Activated B cell treated with CpG ODN at 0.5 μM for 24 hours (primary cell): Measurements from ENCODE around the gene INSC. TPM values are rescaled to one million over a fixed set of nuclear protein-coding genes. Genes with fewer than 3 reads are reported as not detected.

Source experiments
- ATAC-seq: fragments of 200-7000 bp; cut with Tn5 transposase; one replicate; pipeline ENCODE4 v1.10.0; 2021; ENCODE audit warnings: low read depth, mild to moderate bottlenecking, moderate library complexity
- CTCF ChIA-PET: fragments of 350-600 bp; sonication (Branson Sonifier 250); formaldehyde crosslinking; loops from one replicate; lab custom pipeline; 2021; ENCODE audit warnings: antibody characterized with exemption; lab: Charles Lee
- POLR2A ChIA-PET: fragments of 350-600 bp; sonication (Branson Sonifier 250); formaldehyde crosslinking; loops from one replicate; lab custom pipeline; 2021; ENCODE audit warnings: antibody characterized with exemption; lab: Charles Lee
- DNase-seq: peaks from one replicate; pipeline ENCODE4 v3.0.0; 2022
- H3K27ac Mint-ChIP-seq: one replicate; pipeline ENCODE4 v1.8.0; 2020; ENCODE audit warnings: mixed read lengths
- H3K27me3 Mint-ChIP-seq: one replicate; pipeline ENCODE4 v1.8.0; 2021; ENCODE audit warnings: mixed read lengths
- H3K36me3 Mint-ChIP-seq: one replicate; pipeline ENCODE4 v1.8.0; 2021; ENCODE audit warnings: low read depth, mixed read lengths
- H3K4me1 Mint-ChIP-seq: one replicate; pipeline ENCODE4 v1.8.0; 2021; ENCODE audit warnings: mixed read lengths
- H3K4me3 Mint-ChIP-seq: one replicate; pipeline ENCODE4 v1.8.0; 2020; ENCODE audit warnings: mild to moderate bottlenecking, mixed read lengths
- H3K9me3 Mint-ChIP-seq: one replicate; pipeline ENCODE4 v1.8.0; 2020; ENCODE audit warnings: mixed read lengths
- intact Hi-C: fragments of 100-400 bp; cut with micrococcal nuclease; formaldehyde crosslinking; loops from one replicate; pipeline ENCODE4 v1.15.1; 2024
- total RNA-seq: library from RNA; stranded (reverse); gene quantifications from 2 replicates; pipeline ENCODE4 v1.2.3, GENCODE V29; 2022
- TF ChIP-seq, protein P1 (sequence below): fragments of 200-600 bp; IDR thresholded peaks from one replicate; pipeline ENCODE4 v1.8.0; 2022; ENCODE audit warnings: antibody characterized with exemption, mild to moderate bottlenecking

INSC gene
- total RNA-seq, 1 donor from 2014 or later: not detected

DNA sequence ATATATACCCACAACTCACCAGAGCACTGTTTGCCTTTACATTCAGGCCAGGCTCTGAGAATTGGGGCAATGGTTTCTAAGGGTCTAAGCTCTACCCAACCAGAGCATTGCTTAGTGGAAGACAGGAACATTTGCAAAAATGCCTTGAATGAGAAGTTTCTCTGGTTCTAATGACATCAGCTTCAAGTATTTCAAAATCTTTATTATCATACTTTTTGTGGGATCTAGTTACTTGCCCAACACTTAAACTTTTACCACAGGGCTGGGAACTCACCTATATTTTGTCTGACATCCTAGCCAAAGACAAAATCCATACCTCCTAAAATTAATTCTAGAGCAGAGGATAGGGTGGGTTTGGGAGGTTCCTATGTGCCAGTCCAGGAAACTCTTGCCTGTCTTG, 51.5 kb downstream of the INSC start:
- H3K27ac Mint-ChIP-seq: no peak overlapping the region
- CTCF ChIA-PET: no interaction called here
- no peaks in the 10 kb centered on the region for H3K36me3 Mint-ChIP-seq
- DNase-seq: no peak
- ATAC-seq: no peak
- TF ChIP-seq, protein P1, sequence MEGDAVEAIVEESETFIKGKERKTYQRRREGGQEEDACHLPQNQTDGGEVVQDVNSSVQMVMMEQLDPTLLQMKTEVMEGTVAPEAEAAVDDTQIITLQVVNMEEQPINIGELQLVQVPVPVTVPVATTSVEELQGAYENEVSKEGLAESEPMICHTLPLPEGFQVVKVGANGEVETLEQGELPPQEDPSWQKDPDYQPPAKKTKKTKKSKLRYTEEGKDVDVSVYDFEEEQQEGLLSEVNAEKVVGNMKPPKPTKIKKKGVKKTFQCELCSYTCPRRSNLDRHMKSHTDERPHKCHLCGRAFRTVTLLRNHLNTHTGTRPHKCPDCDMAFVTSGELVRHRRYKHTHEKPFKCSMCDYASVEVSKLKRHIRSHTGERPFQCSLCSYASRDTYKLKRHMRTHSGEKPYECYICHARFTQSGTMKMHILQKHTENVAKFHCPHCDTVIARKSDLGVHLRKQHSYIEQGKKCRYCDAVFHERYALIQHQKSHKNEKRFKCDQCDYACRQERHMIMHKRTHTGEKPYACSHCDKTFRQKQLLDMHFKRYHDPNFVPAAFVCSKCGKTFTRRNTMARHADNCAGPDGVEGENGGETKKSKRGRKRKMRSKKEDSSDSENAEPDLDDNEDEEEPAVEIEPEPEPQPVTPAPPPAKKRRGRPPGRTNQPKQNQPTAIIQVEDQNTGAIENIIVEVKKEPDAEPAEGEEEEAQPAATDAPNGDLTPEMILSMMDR: no peak
- H3K4me1 Mint-ChIP-seq: no peaks in the 10 kb centered on the region
- H3K27me3 Mint-ChIP-seq: peaks cover 18% of the 10 kb centered on the region
- intact Hi-C loops: no loop called here
- H3K9me3 Mint-ChIP-seq: no peaks in the 10 kb centered on the region
- no peak overlapping the region for H3K4me3 Mint-ChIP-seq
- POLR2A ChIA-PET: no interaction called here

DNA sequence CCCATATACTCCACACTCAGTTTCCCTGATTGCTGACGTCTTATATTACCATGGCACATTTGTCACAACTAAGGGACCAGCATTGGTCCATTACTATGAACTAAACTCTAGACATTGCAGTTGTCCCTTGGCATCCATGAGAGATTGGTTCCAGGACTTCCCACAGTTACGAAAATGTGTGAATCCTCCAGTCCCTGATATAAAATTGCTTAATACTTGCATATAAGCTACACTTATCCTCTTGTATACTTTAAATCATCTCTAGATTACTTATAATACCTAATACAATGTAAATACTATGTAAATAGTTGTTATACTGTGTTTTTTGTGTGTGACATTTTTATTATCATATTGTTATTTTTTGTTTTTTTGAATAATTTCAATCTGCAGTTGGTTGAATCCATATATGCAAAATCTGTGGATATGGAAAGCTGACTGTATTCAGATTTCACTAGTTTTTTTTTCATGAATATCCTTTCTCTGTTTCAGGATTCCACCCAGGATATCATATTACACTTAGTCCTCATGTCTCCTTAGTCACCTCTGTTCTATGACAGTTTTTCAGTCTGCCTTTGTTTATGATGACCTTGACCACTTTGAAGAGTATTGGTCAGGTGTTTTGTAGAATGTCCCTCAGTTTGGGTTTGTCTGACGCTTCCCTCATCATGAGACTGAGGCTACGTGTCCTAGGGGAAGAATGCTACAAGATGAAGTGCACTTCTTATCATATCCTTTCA, 55.3 kb downstream of the INSC start:
- Mint-ChIP-seq H3K27ac (no peak overlapping the region), H3K4me1 (no peaks in the 10 kb centered on the region), H3K27me3 (peaks cover 29% of the 10 kb centered on the region), H3K9me3 (no peaks in the 10 kb centered on the region), H3K36me3 (no peaks in the 10 kb centered on the region), H3K4me3 (no peak overlapping the region)
- no peak for DNase-seq
- ATAC-seq: no peak
- intact Hi-C loops: no loop called here
- CTCF ChIA-PET: interaction anchor here (1.1 kb wide), 1 partner anchor 40 kb away, joined by 3 read pairs; no protein-coding TSS in a partner anchor
- TF ChIP-seq, protein P1: no peak
- POLR2A ChIA-PET: no interaction called here

DNA sequence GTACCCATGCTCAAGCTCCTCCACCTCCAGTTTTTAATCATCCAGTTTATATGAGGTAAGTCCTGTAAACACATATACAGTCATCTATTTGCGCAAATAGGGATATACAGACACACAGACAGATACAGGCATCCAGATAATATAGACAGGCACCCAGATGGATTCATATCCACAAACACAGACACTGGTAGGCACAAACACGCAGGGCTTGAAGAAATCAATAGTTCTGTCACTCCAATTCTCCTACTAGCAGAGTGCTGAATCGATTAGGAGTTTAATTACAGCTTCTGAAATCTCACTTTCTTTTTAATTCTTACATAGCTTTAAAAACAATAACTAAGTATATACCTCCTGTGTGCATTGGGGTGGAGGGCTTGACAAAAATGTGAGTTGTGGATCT, 56.0 kb downstream of the INSC start:
- no peak for ATAC-seq
- intact Hi-C loops: no loop called here
- ChIA-PET CTCF (interaction anchor here (1.1 kb wide), 1 partner anchor 40 kb away, joined by 3 read pairs; no protein-coding TSS in a partner anchor), POLR2A (no interaction called here)
- Mint-ChIP-seq H3K27ac (no peak overlapping the region), H3K36me3 (no peaks in the 10 kb centered on the region), H3K27me3 (peaks cover 29% of the 10 kb centered on the region), H3K4me1 (no peaks in the 10 kb centered on the region), H3K4me3 (no peak overlapping the region), H3K9me3 (no peaks in the 10 kb centered on the region)
- DNase-seq: no peak
- TF ChIP-seq, protein P1: no peak

DNA sequence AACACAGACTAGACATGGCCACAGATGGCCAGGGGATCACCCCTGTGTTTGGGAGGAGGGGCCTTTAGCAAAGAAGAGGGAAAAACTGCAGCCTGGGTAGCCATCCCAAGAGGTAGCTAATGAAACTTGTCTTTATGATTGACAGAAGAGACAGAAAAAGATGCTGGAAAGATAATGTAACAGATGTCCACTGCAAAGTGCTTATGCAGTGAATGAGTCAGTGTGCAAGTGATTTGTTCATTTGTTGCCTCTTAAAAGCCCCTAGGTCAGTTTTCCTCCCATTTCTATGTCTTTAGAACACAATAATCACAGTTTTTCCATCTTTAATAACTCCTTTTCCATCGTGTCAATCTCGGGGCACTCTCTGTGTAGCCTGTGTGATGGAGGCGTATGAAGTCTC, 57.2 kb downstream of the INSC start:
- intact Hi-C loops: no loop called here
- no peaks in the 10 kb centered on the region for H3K4me1 Mint-ChIP-seq
- H3K4me3 Mint-ChIP-seq: no peak overlapping the region
- H3K9me3 Mint-ChIP-seq: no peaks in the 10 kb centered on the region
- TF ChIP-seq, protein P1: no peak
- no peak for DNase-seq
- CTCF ChIA-PET: no interaction called here
- no peak for ATAC-seq
- H3K36me3 Mint-ChIP-seq: no peaks in the 10 kb centered on the region
- POLR2A ChIA-PET: no interaction called here
- H3K27ac Mint-ChIP-seq: no peak overlapping the region
- H3K27me3 Mint-ChIP-seq: peaks cover 25% of the 10 kb centered on the region

DNA sequence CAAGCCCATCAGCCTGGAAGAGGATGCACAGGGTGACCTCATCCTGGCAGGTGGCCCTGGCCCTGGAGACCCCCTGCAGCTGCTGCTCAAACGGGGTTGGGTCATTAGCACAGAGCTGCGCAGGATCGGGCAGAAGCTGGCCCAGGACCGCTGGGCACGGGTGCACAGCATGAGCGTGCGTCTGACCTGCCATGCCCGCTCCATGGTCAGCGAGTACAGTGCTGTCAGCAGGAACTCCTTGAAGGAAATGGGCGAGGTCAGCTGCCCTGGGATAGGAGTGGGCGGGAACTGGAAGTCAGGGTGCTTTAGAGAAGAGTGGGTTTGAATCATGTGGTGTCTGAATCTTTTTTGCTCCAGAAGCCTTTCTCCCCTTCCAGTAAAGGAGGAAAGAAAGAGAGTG, 61.1 kb downstream of the INSC start:
- POLR2A ChIA-PET: no interaction called here
- Mint-ChIP-seq H3K27me3 (peaks cover 26% of the 10 kb centered on the region), H3K36me3 (no peaks in the 10 kb centered on the region), H3K4me1 (no peaks in the 10 kb centered on the region), H3K9me3 (no peaks in the 10 kb centered on the region), H3K4me3 (no peak overlapping the region), H3K27ac (no peak overlapping the region)
- DNase-seq: no peak
- intact Hi-C loops: no loop called here
- ATAC-seq: no peak
- TF ChIP-seq, protein P1: no peak
- CTCF ChIA-PET: no interaction called here
